Subcutaneous abdominal adipose tissue (tissue), 5 donors: Measurements from ENCODE around the gene BTRC.

Experiments
- H3K27ac ChIP-seq: one replicate; pipeline ENCODE4 v1.7.0; 2013; ENCODE audit warnings: low read depth, mild to moderate bottlenecking, inconsistent platforms, low read length, moderate library complexity
- H3K27me3 ChIP-seq, 5 donors: one replicate each; pipeline ENCODE4 v1.7.0; 2013; ENCODE audit warnings: low read length in 5 of 5, inconsistent platforms in 1 of 5; ENCODE audit not compliant: control insufficient read depth in 5 of 5, insufficient read depth in 4 of 5
- H3K36me3 ChIP-seq, 5 donors: one replicate each; pipeline ENCODE4 v1.7.0; 2013; ENCODE audit warnings: low read length in 5 of 5; ENCODE audit not compliant: control insufficient read depth in 5 of 5, insufficient read depth in 5 of 5
- H3K4me1 ChIP-seq, 5 donors: one replicate each; pipeline ENCODE4 v1.7.0; 2013; ENCODE audit warnings: low read length in 5 of 5, mild to moderate bottlenecking in 3 of 5, moderate library complexity in 1 of 5; ENCODE audit not compliant: control insufficient read depth in 5 of 5, insufficient read depth in 5 of 5
- H3K4me3 ChIP-seq, 5 donors: one replicate each; pipeline ENCODE4 v1.7.0; 2013; ENCODE audit warnings: low read length in 5 of 5, low read depth in 1 of 5
- H3K9ac ChIP-seq, 5 donors: one replicate each; pipeline ENCODE4 v1.7.0; 2013; ENCODE audit warnings: low read length in 5 of 5, mild to moderate bottlenecking in 4 of 5, moderate library complexity in 3 of 5
- H3K9me3 ChIP-seq, 5 donors: one replicate each; pipeline ENCODE4 v1.7.0; 2013; ENCODE audit warnings: low read length in 5 of 5; ENCODE audit not compliant: control insufficient read depth in 5 of 5
- donor health status: healthy.
- donor health status: healthy.
- donor health status: healthy.
- donor health status: healthy.
- donor health status: healthy.

The BTRC gene

DNA sequence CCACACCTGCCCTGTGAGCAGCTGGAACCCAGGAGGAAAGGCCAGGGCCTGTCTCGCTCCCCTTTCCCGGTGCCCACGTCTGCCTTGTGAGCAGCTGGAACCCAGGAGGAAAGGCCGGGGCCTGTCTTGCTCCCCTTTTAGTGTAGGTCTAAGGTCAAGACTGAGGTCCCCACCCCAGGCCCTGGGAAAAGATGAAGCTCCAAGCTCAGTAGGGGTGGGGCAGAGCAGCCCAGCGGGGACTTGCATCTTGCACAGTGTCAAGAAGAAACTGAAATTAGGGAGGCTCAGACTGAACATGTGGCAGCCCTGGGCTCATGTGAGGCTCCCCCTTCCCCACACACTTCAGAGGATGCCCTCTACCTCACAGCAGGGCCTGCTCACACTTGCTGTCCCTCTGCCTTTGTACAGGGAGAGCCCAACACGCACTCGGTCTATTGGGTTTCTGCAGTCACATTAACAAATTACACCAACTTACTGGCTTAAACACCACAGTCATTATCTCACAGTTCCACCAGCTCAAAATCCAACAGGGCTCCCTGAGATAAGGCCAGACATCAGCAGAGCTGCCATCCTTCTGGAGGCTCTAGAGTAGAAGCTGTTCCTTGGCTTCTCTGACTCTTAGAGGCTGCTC lies 221.7 kb downstream of the BTRC start:
- H3K4me3 ChIP-seq = no peak overlapping the region
- H3K4me1 ChIP-seq = peaks cover 0 to 6% (median 4%) of the 10 kb centered on the region in 5 donors
- H3K27ac ChIP-seq = no peak overlapping the region
- peaks cover 3 to 17% (median 13%) of the 10 kb centered on the region in 5 donors for H3K9me3 ChIP-seq
- peaks cover 0 to 3% (median 0%) of the 10 kb centered on the region in 5 donors for H3K27me3 ChIP-seq
- H3K36me3 ChIP-seq = peaks cover 0 to 41% (median 30%) of the 10 kb centered on the region in 5 donors
- H3K9ac ChIP-seq = no peak overlapping the region

DNA sequence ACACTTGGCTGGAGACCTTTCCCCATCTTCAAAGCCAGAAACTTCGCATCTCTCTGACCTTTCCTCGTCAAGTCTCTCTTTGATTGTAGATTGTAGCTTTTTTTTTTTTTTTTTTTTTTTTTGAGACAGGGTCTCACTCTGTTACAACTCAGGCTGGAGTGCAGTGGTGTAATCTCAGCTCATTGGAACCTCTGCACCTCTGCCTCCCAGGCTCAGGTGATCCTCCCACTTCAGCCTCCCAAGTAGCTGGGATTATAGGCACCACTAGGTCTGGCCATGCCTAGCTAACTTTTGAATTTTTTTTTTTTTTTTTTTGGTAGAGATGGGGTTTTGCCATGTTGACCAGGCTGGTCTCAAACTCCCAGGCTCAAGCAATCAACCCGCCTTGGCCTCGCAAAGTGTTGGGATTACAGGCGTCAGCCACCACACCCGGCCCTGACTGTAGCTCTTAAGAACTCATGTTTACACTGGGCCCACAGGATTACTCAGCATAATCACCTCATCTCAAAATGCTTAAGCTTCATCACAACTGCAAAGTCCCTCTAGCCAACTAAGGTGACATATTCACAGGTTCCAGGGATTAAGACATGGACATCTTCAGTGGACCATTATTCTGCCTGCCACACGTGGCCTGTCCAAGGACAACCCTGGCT lies 222.4 kb downstream of the BTRC start:
- Histone ChIP-seq H3K36me3 (peaks cover 0 to 47% (median 36%) of the 10 kb centered on the region in 5 donors), H3K4me3 (no peak overlapping the region), H3K27ac (no peak overlapping the region), H3K9ac (no peak overlapping the region), H3K27me3 (no peaks in the 10 kb centered on the region), H3K4me1 (no peaks in the 10 kb centered on the region), H3K9me3 (peaks cover 3 to 17% (median 13%) of the 10 kb centered on the region in 5 donors)

DNA sequence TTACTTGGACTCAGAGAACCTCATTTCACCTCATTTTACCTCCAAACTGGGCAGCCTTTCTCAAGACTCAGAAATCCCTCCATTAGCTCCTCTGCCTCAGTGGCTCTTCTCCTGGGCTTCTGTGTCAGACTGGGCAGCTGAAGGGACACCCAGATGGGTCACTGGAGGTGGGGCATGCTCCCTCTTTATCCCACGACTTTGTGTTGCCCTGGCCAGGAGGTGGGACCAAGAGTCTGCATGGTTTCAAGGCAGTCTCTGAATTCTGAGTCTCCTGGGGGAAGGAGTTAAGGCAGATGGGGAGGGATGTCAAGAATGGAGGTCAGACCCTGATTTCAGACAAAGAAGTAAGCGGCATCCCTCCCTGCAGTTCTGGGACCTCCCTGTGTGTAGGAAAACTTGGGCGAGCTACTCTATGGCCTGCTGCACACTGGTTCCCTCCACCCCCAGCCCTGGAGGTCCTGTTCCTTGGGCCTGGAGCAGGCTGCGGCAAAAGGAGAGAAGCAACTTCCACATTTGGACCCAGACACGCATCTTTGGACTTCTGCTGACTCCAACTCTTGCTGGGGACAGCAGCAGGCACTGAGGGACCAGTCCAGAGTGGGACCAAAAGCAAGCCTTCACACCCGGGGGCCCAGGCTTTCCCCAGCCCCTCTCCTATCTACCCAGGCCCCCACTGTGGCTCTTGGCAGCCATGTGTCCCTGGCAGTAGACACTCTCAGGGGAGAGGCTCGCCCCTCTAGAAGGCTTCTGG lies 223.3 kb downstream of the BTRC start:
- H3K4me1 ChIP-seq = no peaks in the 10 kb centered on the region
- H3K27ac ChIP-seq = no peak overlapping the region
- no peaks in the 10 kb centered on the region for H3K27me3 ChIP-seq
- peaks cover 3 to 15% (median 12%) of the 10 kb centered on the region in 5 donors for H3K9me3 ChIP-seq
- peaks cover 0 to 53% (median 40%) of the 10 kb centered on the region in 5 donors for H3K36me3 ChIP-seq
- no peak overlapping the region for H3K4me3 ChIP-seq
- H3K9ac ChIP-seq = no peak overlapping the region

DNA sequence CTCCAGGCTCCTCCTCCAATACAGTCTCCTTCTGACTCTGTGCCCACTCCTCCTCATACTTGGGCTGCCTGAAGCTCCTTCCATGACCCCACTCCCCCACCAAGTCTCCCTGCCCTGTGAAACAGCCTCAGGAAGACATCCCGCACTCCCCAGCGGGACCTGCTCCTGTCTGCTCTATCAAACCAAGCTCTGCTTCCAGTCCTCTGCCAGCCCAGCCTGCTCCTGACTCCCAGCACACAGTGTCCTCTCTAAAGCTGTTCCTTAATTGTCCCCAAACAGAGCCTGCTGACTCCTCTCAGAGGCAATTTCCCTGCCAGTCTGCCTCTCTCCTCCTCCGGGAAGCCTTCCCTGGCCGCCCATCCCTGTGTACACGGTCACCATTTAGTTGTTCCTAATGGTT lies 224.2 kb downstream of the BTRC start:
- Histone ChIP-seq H3K4me1 (no peaks in the 10 kb centered on the region), H3K36me3 (peaks cover 0 to 62% (median 49%) of the 10 kb centered on the region in 5 donors), H3K27ac (no peak overlapping the region), H3K9me3 (peaks cover 0 to 6% (median 3%) of the 10 kb centered on the region in 5 donors), H3K9ac (no peak overlapping the region), H3K4me3 (no peak overlapping the region), H3K27me3 (no peaks in the 10 kb centered on the region)

DNA sequence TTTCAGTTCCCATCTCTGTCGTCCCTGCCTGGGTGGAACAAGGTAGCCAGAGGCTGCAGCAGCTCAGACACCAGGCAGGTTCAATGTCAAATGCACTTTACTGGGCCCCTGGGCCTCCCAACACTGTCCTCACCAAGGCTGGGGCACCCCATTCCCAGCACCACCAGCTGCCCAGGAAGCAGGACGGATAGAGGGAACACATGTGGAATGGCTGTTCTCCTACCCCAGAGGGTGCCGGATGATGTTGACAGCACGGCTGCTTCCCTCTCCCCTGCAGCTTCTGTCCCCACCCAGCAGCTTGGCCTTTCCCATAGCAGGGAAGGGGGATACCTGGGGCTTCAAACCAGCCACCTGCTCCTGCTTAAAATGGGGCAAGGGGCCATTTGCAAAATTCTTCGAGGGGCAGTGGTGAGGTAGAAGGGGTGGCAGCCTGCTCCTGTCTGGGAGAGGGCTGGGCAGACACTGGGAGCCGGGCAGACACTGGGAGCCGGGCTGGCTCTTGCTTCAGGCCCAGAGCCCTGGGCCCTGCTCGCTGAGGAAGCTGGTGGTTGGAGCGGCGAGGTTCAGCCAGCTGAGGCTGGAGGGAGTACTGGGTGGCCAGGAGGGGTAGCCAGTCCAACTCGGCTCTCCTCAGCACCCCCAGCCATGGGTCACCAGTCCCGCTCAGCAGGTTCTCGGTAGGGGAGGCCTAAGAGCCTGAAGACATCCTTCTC lies 225.0 kb downstream of the BTRC start:
- Histone ChIP-seq H3K9ac (no peak overlapping the region), H3K9me3 (no peaks in the 10 kb centered on the region), H3K4me1 (no peaks in the 10 kb centered on the region), H3K27ac (no peak overlapping the region), H3K4me3 (no peak overlapping the region), H3K36me3 (peaks cover 3 to 70% (median 56%) of the 10 kb centered on the region in 5 donors), H3K27me3 (no peaks in the 10 kb centered on the region)

DNA sequence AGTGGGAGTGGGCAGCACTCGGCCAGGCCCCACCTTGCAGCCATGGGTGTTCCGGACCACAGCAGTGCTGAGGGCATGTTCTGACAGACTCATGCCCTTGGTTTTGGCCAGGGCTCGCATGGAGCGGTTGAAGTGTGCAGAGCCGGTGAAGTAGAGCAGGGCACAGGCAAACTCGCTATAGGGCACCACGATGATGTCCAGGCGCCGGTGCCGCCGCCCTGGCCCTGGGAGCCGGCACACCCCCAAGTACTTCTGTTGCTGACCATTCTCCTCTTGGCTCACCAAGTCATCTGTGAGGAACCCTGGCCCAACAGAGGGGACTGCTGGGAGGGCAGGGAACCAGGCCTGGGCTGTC lies 225.5 kb downstream of the BTRC start:
- H3K4me1 ChIP-seq = no peaks in the 10 kb centered on the region
- no peak overlapping the region for H3K27ac ChIP-seq
- no peak overlapping the region for H3K4me3 ChIP-seq
- no peak overlapping the region for H3K9ac ChIP-seq
- H3K27me3 ChIP-seq = no peaks in the 10 kb centered on the region
- no peaks in the 10 kb centered on the region for H3K9me3 ChIP-seq
- H3K36me3 ChIP-seq = peaks cover 3 to 74% (median 58%) of the 10 kb centered on the region in 5 donors

DNA sequence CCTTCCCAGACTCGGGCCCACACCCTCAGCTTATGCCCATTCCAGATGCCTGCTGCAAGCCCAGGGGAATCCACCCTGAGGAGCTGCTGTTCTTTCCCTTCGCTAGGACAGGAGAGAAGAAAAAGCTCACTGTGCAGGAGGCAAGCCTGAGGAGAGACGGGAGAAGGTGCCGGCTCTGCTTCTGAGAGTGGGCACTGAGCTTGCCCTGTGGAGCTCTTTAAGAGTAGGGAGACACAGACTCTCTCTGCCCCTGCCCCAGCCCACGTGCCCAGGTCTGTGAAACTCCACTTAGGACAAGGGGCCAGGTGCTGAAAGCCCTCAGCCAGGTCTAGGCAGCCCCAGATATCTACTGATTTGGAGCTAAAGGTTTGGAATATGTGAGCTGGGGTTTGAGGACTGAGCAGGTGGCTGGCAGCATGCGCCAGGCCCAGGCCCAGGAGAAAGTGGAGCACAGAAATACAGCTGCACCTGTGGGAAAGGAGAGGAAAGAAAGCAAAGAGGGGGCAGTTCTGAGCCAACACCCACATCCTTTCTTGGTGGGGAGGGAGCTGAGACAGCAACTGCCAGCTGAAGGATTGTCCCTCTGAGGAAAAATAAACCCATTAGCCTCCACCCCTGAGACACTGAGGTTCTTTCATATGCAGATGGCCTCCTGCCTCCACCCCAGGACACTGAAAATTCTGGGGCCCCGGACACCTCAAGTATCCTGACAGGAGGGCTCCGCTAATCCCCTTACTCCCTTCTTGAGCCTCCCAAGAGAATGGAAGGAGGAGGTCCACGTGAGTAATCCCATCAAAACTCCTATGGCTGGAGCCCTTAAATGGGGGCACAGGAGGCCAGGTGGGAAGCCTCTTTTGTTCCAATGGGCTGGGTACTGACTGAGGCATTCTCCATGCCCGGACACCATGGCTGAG lies 226.8 kb downstream of the BTRC start:
- Histone ChIP-seq H3K4me1 (no peaks in the 10 kb centered on the region), H3K27me3 (no peaks in the 10 kb centered on the region), H3K9me3 (no peaks in the 10 kb centered on the region), H3K27ac (no peak overlapping the region), H3K9ac (no peak overlapping the region), H3K36me3 (peaks cover 3 to 85% (median 71%) of the 10 kb centered on the region in 5 donors), H3K4me3 (no peak overlapping the region)

DNA sequence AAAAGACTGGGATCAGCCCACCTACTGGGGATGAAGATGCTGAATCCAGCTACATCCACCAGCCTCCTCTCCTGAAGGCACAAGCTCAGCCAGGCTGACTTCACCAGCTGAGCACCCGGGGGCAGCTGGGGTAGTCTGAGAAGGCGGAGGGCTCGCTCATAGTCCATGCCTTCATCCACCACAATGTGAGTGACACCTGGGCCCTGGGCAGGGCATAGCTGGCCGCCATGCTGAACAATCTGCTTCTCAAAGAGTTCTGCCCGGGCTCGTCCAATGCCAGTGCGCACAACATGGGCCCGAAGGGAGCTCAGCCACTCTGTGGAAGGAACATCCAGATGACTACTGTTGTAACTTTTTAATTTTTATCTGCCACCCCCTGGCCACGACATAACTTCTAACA lies 231.9 kb downstream of the BTRC start:
- H3K9ac ChIP-seq = no peak overlapping the region
- no peak overlapping the region for H3K27ac ChIP-seq
- peaks cover 3 to 47% (median 42%) of the 10 kb centered on the region in 5 donors for H3K36me3 ChIP-seq
- no peaks in the 10 kb centered on the region for H3K27me3 ChIP-seq
- H3K4me3 ChIP-seq = no peak overlapping the region
- H3K9me3 ChIP-seq = no peaks in the 10 kb centered on the region
- peaks cover 3 to 25% (median 20%) of the 10 kb centered on the region in 5 donors for H3K4me1 ChIP-seq
